Neural progenitor cell (in vitro differentiated cells): ENCODE results near the gene SDCCAG8.

Experiments used
- EZH2 ChIP-seq: fragments of 200-600 bp; sonication (generic); IDR thresholded peaks from 2 replicates; pipeline ENCODE4 v1.6.1; 2017; ENCODE audit warnings: antibody characterized with exemption, mild to moderate bottlenecking, moderate library complexity
- TF ChIP-seq, protein P1 (sequence below): fragments of 200-600 bp; sonication (generic); IDR thresholded peaks from 2 replicates; pipeline ENCODE4 v1.5.1; 2017; ENCODE audit warnings: antibody characterized with exemption, mild to moderate bottlenecking

DNA sequence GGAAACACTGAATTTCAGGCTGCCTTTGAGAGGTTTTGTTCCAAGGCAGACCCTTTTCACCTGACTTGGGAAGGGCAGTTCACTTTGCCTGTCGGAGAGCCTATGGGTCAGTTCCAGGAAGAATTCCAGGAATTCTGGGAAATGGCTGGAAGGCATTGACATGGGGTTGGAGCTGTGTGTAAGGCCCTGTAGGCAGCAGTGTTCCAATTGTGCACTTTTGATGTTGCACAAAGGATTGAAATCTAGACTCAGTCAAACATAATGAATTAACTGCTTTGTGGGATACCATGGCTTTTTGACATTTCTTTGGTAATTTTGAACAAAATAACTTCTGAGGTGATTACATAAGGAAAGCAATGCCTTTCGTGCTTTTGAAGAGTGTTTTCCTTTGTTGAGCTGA is 184.6 kb downstream of the SDCCAG8 start:
- TF ChIP-seq, protein P1, sequence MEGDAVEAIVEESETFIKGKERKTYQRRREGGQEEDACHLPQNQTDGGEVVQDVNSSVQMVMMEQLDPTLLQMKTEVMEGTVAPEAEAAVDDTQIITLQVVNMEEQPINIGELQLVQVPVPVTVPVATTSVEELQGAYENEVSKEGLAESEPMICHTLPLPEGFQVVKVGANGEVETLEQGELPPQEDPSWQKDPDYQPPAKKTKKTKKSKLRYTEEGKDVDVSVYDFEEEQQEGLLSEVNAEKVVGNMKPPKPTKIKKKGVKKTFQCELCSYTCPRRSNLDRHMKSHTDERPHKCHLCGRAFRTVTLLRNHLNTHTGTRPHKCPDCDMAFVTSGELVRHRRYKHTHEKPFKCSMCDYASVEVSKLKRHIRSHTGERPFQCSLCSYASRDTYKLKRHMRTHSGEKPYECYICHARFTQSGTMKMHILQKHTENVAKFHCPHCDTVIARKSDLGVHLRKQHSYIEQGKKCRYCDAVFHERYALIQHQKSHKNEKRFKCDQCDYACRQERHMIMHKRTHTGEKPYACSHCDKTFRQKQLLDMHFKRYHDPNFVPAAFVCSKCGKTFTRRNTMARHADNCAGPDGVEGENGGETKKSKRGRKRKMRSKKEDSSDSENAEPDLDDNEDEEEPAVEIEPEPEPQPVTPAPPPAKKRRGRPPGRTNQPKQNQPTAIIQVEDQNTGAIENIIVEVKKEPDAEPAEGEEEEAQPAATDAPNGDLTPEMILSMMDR = no peak
- TF ChIP-seq EZH2 = no peak
